Inferior parietal cortex (tissue), 1 donor: ENCODE data around the gene HJURP.

Experiments used
- DNase-seq: peaks from one replicate; pipeline ENCODE4 v3.0.0-alpha.2; 2016; ENCODE audit errors: extremely low spot score

The HJURP gene

GRCh38 chr2:233831011-233831721 is 23.2 kb downstream of the HJURP start:
- DNase-seq: no peak

- DNase-seq: no peak
Observed at GRCh38 chr2:233830111-233830802, 24.1 kb downstream of the HJURP start.

GRCh38 chr2:233829193-233830110 is 24.9 kb downstream of the HJURP start:
- DNase-seq: no peak

GRCh38 chr2:233828546-233829192 is 25.7 kb downstream of the HJURP start:
- DNase-seq: no peak

- DNase-seq: no peak
Observed at GRCh38 chr2:233824373-233824772, 30.0 kb downstream of the HJURP start.

- DNase-seq: no peak
Observed at GRCh38 chr2:233823731-233824121, 30.6 kb downstream of the HJURP start.

GRCh38 chr2:233822781-233823730 is 31.3 kb downstream of the HJURP start:
- no peak for DNase-seq

- DNase-seq: no peak
Observed at GRCh38 chr2:233822101-233822771, 32.1 kb downstream of the HJURP start.

GRCh38 chr2:233821709-233822100 is 32.6 kb downstream of the HJURP start:
- DNase-seq: no peak

- no peak for DNase-seq
Observed at GRCh38 chr2:233821196-233821595, 33.1 kb downstream of the HJURP start.

GRCh38 chr2:233820774-233821105 is 33.6 kb downstream of the HJURP start:
- DNase-seq: no peak

- DNase-seq: no peak
Observed at GRCh38 chr2:233819884-233820773, 34.2 kb downstream of the HJURP start.

- DNase-seq: no peak
Observed at GRCh38 chr2:233818639-233819621, 35.4 kb downstream of the HJURP start.

GRCh38 chr2:233817995-233818638 is 36.2 kb downstream of the HJURP start:
- DNase-seq: no peak

GRCh38 chr2:233817361-233817911 is 36.9 kb downstream of the HJURP start:
- no peak for DNase-seq

GRCh38 chr2:233816771-233817170 is 37.6 kb downstream of the HJURP start:
- no peak for DNase-seq

- DNase-seq: no peak
Observed at GRCh38 chr2:233816334-233816733, 38.0 kb downstream of the HJURP start.
